VCaP (cell line): ENCODE measurements around the gene A4GNT.
A peak's percentile ranks its signal among the peaks of the same experiment; 100 is the strongest.
"Not testable (repeated sequence)": the region's sequence is repeated elsewhere in the genome, so short reads cannot be mapped to it uniquely, and the experiment has no call there.

Experiments
- H3K27ac ChIP-seq: fragments of 450-650 bp; 2 replicates; pipeline ENCODE4 v1.5.1; 2017
- CTCF ChIP-seq: fragments of 450-650 bp; conservative IDR thresholded peaks from 2 replicates; pipeline ENCODE4 v1.5.1; 2017; ENCODE audit warnings: mild to moderate bottlenecking, moderate library complexity

A4GNT gene

DNA sequence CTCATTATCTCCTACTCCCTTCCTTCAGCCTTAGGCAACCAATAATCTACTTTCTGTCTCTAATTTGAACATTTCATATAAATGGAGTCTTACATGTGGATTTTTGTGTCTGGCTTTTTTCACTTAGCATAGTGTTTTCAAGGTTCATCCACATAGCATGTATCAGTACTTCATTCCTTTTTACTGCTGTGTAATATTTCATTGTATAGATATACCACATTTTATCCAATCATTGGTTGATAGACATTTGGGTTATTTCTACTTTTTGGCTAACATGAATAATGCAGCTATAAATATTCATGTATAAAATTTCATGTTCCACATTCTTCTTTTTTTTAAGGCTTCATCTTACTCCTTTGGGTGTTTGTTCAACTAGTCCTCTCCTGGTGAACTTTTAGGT, 22.3 kb upstream of the A4GNT start:
- H3K27ac ChIP-seq, result no peak overlapping the region

DNA sequence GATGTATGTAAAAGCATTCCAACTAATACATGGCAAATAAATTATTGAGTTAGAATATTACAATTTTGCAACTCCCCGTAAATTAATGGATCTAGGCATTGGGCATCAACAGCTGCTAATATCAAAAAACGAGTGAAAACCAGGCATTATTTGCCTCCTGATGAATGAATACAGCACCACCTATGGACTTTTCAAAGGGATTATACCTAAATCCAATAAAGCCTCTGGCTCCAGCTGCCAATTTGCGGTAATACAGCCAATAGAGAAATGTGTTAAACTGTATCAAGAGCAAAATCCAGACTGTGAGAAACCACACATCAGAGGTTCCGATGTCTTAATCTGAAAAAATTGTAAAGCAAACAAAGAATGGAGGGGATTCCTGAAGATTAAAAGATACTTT, 16.3 kb upstream of the A4GNT start:
- 0 out of 2 replicates have a peak, but pooled peaks have one; percentile 15 for TF ChIP-seq CTCF
- H3K27ac ChIP-seq, result no peak overlapping the region

More for the DNA sequence above, 22.3 kb upstream of the A4GNT start:
- TF ChIP-seq CTCF, result no peak

DNA sequence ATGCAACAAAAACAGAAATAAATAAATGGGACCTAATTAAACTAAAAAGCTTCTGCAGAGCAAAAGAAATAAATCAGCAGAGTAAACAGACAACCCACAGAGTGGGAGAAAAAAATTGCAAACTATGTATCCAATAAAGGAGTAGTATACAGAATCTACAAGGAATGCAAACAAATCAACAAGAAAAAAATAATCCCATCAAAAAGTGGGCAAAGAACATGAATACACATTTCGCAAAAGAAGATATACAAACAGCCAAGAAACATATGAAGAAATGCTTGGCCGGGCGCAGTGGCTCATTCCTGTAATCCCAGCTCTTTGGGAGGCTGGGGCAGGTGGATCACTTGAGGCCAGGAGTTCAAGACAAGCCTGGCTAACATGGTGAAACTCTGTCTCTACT, 10.0 kb upstream of the A4GNT start:
- not testable (repeated sequence) for H3K27ac ChIP-seq

DNA sequence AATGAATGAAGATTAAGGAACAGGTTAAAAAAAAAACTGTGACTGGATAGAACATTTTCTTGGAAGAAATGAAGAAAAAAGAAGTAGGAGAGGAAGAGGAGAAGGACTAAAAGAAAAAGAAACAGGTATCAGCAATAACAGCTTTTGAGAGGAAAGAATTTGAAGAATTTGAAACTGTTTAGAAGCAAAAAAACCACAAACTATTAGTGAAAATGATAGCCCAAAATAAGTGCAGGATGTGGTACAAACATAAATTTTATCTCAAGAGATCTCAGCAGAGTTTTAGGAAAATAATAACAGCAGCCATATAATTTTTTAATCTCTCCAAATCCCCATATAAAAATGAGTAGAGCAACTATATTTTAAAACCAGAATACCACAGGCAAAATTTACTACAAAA, 8.8 kb upstream of the A4GNT start:
- TF ChIP-seq CTCF, result no peak
- H3K27ac ChIP-seq, result no peak overlapping the region

GRCh38 chr3:138139691-138140090, 7.5 kb upstream of the A4GNT start:
- no peak for TF ChIP-seq CTCF
- H3K27ac ChIP-seq, result no peak overlapping the region

DNA sequence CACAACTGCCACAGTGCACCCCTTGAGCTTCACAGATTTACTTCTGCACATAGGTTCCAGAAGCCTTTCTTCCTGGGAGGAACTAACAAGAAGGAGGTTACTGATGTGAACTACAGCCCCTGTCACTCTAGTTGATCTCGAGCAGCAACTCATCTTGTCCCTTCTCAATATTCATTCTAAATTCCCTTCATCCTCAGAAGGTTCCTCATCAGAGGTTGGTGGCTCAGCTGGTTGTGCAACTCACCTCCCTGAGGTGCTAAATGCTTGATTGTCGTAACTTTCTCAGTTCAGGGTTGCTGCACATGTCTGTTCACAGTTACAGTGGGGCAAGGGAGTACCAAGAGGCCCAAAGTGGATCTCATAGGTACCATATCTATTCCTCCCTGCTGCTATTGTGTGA, 5.7 kb upstream of the A4GNT start:
- H3K27ac ChIP-seq, result no peak overlapping the region
- no peak for TF ChIP-seq CTCF

- H3K27ac ChIP-seq, result no peak overlapping the region
- no peak for TF ChIP-seq CTCF
Measured at GRCh38 chr3:138136201-138136600, 4.0 kb upstream of the A4GNT start.

DNA sequence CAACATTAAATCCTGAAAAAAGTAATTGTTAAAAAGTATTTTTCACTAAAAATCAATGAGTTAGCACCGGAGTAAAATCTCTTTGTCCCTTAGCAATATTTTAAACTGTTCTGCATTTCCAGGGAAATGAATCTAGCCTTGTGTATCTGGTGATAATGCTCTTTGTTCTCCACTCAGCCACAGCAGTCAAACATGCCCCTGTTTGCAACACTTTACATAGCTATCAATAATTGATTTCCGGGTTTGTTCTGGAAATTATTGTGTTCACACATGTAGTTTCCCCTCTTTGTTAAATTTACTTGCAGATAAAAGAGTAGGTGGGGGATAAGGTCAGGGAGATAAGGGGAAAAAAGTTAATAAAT, 3.6 kb upstream of the A4GNT start:
- no peak for TF ChIP-seq CTCF
- no peak overlapping the region for H3K27ac ChIP-seq
